ENCODE results near the gene PTPN14. TPM values are rescaled to one million over a fixed set of nuclear protein-coding genes. Genes with fewer than 3 reads are reported as not detected.

The PTPN14 gene
- total RNA-seq, 1 experiment from 2014 or later: 37.5 TPM

GRCh38 chr1:214321705-214322453 lies 229.5 kb downstream of the PTPN14 start:
- H3K9me3 ChIP-seq (ENCODE audit: control insufficient read depth in 1 of 2, insufficient read depth in 1 of 2, low read depth in 1 of 2, low read length in 2 of 2): no peaks in the 10 kb centered on the region
- TF ChIP-seq REST (IDR thresholded peaks at IDR 0.05; ENCODE audit: low read depth) (no peak), POLR2A (IDR thresholded peaks at IDR 0.05; ENCODE audit: borderline replicate concordance, extremely low read depth, insufficient read depth, insufficient read length) (no peak), SIN3A (IDR thresholded peaks at IDR 0.05; ENCODE audit: low read depth) (no peak), TCF7L2 (IDR thresholded peaks at IDR 0.05; ENCODE audit: borderline replicate concordance, extremely low read depth, insufficient read depth, insufficient read length) (no peak), ATF3 (IDR thresholded peaks at IDR 0.05) (no peak), SRF (IDR thresholded peaks at IDR 0.05; ENCODE audit: low read depth) (no peak), EGR1 (IDR thresholded peaks at IDR 0.05; ENCODE audit: low read depth) (no peak), ELF1 (IDR thresholded peaks at IDR 0.05; ENCODE audit: borderline replicate concordance, low read depth) (no peak), FOSL1 (IDR thresholded peaks at IDR 0.05; ENCODE audit: low read depth) (no peak), CTCF (IDR thresholded peaks at IDR 0.05 in 2 of 3, conservative IDR thresholded peaks at IDR 0.05 in 1 of 3; ENCODE audit: borderline replicate concordance in 1 of 3, insufficient read depth in 1 of 3, low read depth in 2 of 3, low read length in 2 of 3) (no peak), CEBPB (IDR thresholded peaks at IDR 0.05; ENCODE audit: low read depth) (no peak), ZFX (IDR thresholded peaks at IDR 0.05) (no peak), RAD21 (IDR thresholded peaks at IDR 0.05; ENCODE audit: low read depth) (no peak), MAX (IDR thresholded peaks at IDR 0.05) (no peak), JUND (IDR thresholded peaks at IDR 0.05) (no peak)
- intact Hi-C loops (cut with micrococcal nuclease): loop anchor here (2.0 kb wide), 1 partner anchor 61 kb away; no protein-coding TSS in a partner anchor
- H3K4me2 ChIP-seq (ENCODE audit: low read length): no peak overlapping the region
- ATAC-seq (no peak), DNase-seq (ENCODE audit: low read depth, low spot score) (no peak)
- H4K20me1 ChIP-seq (ENCODE audit: insufficient read depth): no peaks in the 10 kb centered on the region
- H3K27ac ChIP-seq (ENCODE audit: low read depth, low read length): no peak overlapping the region
- no peaks in the 10 kb centered on the region for H3K9me2 ChIP-seq (ENCODE audit: insufficient read depth)
- H3K27me3 ChIP-seq (ENCODE audit: insufficient read depth, low read length): no peaks in the 10 kb centered on the region
- no peaks in the 10 kb centered on the region for H3K79me2 ChIP-seq (ENCODE audit: insufficient read depth, low read length)
- no peak overlapping the region for H2AFZ ChIP-seq (ENCODE audit: low read depth, low read length, poor library complexity, severe bottlenecking)
- ChIA-PET CTCF (interaction anchor here (1.1 kb wide), 1 partner anchor 11 kb away, joined by 4 read pairs; no protein-coding TSS in a partner anchor), POLR2A (no interaction called here), RAD21 (ENCODE audit: low non-redundant PET in 1 of 2, low total read pairs in 2 of 2, uncharacterized antibody in 2 of 2, unreplicated experiment in 2 of 2) (no interaction called here)
- no TSS peak for BruUV-seq (replicated peaks)
- no peaks in the 10 kb centered on the region for H3K4me1 ChIP-seq (ENCODE audit: control insufficient read depth in 1 of 2, insufficient read depth in 2 of 2, low read length in 2 of 2)
- no peak overlapping the region for H3K4me3 ChIP-seq (replicated peaks in 1 of 2; ENCODE audit: low read depth in 1 of 2, low read length in 2 of 2)
- H3K36me3 ChIP-seq (ENCODE audit: control insufficient read depth in 1 of 2, insufficient read depth in 2 of 2, low read length in 2 of 2): no peaks in the 10 kb centered on the region
- no peak overlapping the region for H3K9ac ChIP-seq (ENCODE audit: low read length)
